ENCODE measurements around the gene SLAIN2.
"Not testable (repeated sequence)": the region's sequence is repeated elsewhere in the genome, so short reads cannot be mapped to it uniquely, and the experiment has no call there.

The SLAIN2 gene

DNA sequence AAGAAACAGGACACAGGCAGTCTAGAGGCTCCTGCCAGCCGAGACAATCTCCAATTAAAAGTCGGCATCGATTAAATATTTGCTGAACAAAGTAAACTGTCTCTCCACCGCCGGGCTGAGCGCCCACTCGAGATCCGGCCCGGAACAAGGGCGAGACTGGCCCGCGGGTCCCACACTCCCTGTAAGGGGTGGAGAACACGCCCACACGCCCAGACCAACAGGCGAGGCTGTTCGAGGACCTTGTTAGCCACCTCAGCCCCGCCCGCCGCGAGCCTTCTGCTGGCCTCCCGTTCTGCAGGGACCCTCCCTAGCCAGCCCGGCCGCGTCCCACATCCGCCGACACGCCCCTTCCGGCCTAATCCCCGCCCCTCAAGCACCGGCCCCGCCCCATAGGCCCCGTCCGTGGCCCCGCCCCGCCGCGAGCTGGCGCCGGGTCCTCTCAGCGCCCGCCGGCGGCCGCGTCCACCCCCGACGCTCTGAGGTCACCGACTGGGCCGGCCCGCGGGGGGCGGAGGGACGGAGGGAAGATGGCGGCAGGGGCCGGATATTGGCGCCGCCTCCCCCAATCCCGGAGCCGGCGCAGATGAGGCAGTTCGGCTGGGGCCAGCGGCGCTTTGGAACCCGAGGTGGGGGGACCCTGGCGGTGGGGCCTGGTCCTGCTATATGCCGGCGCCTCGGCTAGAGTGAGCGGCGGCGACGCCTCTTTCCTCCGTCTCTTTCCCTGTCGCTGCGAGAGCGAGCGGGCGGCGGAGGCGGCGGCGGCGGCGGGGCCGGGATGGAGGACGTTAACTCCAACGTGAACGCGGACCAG lies at the start of gene SLAIN2:
Gene SLAIN2, plus strand, starts transcription at position 565 of the 811 bp plus-strand sequence. Its CDS starts 211 bp downstream, at position 776.
- peak; percentile 89 for DNase-seq

DNA sequence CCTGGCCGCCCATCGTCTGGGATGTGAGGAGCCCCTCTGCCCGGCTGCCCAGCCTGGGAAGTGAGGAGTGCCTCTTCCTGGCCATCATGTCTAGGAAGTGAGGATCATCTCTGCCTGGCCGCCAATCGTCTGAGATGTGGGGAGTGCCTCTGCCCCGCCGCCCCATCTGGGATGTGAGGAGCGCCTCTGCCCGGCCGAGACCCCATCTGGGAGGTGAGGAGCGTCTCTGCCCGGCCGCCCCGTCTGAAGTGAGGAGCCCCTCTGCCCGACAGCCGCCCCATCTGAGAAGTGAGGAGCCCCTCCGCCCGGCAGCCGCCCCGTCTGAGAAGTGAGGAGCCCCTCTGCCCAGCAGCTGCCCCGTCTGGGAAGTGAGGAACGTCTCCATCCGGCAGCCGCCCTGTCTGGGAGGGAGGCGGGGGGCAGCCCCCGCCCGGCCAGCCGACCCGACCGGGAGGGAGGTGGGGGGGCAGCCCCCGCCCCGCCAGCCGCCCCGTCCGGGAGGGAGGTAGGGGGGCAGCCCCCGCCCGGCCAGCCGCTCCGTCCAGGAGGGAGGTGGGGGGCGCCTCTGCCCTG lies 49.0 kb upstream of the SLAIN2 start:
- not testable (repeated sequence) for DNase-seq

DNA sequence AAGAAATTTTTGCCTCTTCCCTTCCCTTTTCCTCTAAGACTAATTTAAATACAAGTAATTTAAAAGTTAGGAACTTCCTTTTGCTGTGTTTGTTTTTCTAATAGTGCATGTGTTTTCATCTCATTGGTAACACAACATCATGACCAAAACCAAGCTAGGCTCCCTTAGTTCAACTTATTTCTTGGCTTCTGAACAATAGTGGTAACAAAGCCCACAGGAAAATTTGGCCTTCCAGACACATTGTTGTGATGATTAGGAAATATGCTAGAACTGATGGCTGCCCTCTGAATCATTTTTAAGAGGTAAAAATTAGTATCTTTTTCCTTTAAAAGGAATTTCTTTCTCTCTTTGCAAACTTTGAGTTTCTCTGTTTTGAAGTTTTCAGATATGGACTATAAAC lies 46.2 kb upstream of the SLAIN2 start:
- no peak for DNase-seq

DNA sequence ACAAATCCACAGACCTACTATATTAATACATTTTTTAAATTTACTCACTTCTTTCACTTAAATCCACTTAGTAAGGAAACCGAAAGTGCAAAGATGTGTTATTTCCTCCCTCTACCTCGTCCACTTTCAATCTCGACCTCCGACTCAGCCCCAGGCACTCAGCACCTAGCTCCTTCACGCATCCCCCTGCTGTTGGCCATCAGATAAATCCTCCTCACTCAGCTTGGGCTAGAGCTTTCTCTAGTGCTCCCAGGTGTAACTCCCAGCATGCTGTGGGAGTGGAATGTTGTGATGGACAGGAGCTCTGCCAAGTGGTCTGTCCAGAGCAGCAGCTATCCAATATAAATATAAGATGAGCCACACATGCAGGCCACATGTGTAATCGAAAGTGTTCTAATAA lies 45.0 kb upstream of the SLAIN2 start:
- DNase-seq = no peak

DNA sequence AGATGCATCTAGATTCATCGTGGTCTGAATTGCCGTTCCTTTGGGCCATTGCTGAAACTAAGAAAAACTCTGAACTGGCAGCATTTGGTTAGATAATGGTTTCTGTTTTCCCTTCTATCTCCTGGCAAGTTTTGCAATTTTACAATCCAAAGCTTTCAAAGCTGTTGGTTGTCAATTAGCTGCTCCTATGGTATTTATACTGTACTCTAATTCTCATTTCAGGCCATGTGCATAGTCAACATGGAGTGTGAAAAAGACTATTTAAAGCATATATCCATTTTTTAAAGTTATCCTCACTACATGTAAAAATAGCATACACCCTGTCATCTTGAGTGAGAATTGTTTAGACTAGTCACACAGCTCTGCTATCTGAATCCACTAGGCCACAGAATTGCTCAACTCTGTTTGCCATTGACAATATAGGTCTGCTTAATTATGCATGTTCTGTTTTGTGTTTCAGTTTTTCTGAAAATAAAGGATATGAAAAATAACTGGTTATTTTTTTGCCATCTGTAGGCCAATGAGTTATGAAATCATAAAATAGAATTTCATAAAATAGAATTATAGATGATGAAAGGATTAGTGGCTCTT lies 44.0 kb upstream of the SLAIN2 start:
- no peak for DNase-seq

DNA sequence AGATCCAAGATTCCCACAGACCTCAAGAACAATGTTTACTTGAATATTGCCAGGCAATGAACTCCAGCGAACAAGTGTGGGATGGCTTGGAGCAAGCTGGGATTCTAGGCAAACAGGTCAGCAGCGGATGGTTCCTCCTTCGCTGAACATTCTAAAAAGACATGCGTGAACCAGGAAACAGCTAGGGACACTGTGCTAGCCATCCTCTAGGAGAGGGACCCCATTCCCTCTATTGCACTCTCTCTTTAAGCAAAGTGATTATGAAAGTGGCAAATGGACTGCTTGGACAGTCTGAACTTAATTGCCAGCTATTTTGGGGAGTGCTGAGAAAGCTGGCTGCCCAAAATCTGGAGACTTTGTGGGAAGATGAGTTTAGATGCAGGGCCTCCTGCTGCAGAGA lies 41.8 kb upstream of the SLAIN2 start:
- DNase-seq = no peak

DNA sequence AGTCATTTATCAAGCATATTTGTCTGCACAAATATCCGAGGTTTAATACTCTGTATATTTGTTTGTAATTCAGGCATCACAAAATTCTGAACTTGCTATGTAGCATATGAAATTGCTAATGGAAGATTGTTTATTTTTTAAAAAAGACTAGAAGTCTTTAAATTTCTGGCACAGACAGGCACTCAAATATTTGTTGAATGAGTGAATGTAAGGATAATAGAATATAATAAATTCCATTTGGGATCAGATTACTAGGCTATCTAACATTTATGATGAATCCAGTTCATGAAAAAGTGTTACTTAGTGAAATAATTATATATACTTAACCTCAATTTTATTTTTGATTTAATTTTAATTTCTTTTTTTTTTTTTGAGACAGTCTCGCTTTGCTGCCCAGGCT lies 41.3 kb upstream of the SLAIN2 start:
- no peak for DNase-seq

DNA sequence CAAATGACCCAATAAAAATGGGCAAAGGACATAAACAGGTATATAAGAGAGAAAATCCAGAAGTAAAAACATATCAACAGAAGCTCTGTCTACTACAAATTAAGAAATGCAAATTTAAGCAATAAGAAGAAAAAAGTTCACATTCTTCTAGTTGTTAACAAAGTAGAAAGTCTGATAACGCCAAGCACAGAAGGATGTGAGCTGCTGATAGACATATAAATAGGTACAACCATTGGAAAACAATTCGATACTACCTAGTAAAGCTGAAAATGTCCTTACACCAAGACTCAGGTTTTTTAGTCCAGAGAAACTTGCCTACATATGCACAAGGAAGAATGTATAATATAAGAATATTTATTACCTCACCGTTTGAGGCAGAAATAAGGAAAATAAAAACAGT lies 35.8 kb upstream of the SLAIN2 start:
- no peak for DNase-seq

DNA sequence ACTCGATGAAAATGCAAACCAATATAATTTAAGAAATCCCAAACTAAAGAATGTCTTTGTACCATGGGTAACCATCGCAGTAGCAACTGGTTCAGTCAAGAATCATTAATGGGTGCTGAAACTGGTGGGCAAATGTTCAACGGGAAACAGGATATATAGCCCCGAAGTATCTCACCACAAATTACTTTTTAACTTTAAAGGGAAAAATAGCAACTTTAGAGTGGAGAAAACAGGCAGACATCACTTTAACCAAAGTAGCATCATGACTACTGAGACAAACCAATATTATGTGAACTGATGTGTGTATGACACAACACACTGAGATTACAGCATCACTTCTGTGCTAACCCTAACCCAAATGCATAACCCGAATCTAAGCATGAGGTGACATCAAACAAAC lies 33.8 kb upstream of the SLAIN2 start:
- DNase-seq = no peak

DNA sequence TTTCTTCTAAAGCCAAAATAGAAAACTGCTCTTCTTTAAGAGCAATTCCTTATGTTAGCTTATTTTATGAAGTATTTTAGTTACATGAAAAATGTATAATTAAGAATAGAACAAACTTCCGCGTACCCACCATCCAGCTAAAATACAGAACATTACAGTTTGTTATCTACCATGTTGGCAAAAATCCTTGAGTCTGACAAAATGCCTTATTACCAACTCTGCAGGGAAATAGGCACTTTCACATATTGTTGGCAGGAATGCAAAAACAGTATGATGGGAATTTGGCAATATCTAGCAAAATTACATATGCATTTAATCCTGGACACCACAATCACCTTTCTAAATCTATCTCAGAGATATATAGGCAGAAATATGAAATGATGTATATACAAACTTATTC lies 32.4 kb upstream of the SLAIN2 start:
- no peak for DNase-seq

DNA sequence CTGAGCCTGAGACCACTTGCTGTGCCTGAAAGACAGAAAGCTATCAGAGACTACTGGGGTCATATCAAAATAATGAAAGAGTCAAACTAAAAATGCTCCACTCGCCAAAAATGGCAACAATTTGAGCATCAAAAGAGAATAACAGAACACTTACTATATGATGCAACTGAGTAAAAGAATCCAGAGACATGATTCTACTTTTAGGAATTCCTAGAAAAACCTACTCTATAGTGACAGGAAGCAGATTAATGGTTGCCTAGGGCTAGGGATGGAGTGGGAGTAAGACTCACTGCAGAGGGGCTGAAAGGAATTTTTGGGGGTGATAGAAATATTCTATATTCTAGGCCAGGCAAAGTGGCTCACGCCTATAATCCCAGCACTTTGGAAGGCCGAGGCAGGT lies 29.4 kb upstream of the SLAIN2 start:
- DNase-seq = no peak

DNA sequence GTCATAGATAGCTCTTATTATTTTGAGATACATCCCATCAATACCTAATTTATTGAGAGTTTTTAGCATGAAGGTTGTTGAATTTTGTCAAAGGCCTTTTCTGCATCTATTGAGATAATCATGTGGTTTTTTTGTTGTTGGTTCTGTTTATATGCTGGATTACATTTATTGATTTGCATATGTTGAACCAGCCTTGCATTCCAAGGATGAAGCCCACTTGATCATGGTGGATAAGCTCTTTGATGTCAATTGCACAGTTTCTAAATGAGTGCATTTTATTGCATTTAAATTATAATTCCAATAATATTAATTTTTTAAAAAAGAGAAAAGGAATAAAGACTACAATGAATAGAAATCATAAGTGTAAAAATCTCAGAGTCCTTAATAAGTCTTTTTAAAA lies 26.6 kb upstream of the SLAIN2 start:
- not testable (repeated sequence) for DNase-seq

DNA sequence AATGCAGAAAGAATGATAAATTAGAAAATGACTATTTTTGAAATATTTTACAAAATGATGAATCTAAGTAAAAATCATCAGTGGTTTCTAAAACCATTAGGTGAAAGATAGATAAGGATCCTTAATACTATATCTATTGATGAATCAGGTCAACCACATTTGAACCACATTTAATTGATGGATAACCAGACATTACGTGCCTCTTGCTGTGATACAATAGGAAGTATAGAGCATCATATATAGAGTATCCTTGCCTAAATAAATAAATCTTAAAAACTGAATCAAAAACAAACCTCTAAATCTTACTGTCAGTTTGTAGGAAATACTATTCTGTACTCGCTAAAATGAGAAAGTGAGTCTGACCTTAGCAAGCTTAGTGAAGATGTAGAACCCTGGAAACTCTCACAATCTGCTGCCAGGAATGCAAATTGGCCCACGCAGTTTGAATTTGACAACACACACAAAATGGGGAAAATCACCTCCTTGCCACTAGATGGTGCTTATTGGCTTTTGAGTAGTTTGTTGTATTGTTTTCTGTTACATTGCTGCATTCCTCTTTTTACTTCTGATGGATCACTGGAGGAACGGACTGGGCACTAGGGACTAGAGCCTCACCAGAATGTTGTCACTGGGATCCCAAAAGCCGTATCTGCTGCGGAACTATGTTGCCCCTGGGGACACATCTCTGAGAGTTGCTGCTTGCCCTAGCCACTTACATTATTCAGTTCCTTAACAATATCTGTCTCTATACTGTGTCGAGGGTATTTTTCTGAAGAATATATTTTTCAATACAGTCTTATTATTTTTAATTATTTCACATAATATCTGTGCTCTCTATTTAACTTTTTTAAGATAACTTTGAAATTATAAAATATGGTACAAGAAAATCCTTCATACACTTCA lies 25.4 kb upstream of the SLAIN2 start:
- DNase-seq = peak; percentile 5

DNA sequence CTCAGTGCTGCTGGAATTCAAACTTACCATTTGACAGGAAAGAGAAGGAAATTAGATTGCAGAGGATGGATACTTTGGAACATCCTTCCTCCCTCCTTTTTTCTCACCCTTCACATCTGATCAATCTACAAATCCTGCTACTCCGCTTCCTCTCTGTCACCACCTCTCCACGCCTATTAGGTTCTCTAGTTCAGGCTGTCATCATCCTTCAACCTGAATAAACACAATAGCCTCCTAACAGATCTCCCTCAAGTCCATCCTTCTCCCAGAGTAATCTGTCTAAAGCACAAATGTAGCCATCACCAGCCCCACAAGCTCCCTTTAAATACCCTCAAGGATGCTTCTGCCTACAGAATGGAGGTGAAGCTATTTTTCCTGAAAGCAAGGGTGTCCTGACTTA lies 20.0 kb upstream of the SLAIN2 start:
- DNase-seq = no peak

DNA sequence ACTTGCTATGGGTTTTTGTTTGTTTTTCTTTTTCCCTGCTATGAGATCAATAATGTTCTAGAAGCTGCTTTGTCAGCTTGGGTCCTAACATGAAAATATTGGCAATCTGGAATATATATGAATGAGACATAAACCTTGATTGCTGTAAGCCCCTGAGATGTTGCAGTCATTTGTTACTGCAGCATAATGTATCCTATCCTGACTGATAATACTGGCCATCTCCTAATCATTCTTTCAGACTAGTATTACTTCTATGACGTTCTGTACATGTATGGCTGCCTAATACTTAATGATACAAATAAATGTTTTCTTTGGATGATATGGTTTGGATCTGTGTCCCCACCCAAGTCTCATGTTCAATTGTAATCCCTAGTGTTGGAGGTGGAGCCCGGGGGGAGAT lies 19.3 kb upstream of the SLAIN2 start:
- no peak for DNase-seq

DNA sequence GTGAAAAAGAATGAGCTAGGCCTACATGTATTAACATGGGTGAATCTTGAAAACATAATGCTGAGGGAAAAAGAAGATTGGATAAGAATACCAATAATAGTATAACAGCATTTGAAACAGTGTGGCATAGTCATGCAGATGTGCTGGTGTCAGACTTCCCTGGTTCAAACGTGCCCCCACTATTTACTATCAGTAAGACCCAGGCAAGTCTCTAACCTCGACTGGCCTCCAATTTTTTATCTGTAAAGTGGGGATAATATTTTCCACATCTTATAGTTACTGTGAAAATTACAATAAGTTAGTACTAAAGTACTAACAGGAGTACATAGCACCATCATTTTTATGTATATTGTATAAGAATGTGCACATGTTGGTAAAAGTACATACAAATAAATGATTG lies 17.0 kb upstream of the SLAIN2 start:
- no peak for DNase-seq

DNA sequence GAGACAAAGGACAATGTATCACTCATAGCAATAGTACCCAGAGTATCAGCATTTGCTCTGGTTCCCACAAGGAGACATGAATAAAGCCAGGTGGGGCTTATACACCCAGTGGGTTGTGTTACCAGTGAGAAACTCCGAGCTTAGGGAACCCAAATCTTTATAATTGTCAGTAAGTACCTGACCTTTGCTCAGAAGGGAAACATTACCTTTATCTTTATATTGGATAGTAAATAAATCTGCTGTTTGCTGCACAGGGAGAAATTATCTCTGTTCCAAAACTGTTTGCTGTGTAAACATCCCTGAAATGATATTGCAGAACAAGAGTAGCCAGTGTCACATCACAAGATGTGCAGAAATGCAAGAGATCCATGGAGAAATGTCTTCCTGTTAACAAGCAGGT lies 12.1 kb upstream of the SLAIN2 start:
- DNase-seq = no peak

DNA sequence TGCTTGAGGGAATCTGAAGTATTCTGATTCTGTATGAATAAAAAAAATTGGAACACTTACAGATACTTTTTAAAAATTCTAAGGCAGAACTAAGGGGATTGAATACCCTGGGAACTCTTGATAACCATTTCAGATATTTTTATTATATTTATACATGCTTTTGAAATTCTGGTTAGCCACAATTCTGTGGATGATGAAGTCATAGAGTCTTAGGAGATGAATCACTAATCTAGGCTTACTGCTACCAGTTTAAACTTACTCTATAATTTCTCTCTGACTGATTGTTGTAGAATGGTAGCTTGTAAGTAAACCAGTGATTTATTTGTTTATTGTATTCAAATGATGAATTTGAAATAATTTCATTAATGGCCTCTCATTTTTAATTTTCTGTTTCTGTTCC lies 11.4 kb upstream of the SLAIN2 start:
- DNase-seq = no peak

DNA sequence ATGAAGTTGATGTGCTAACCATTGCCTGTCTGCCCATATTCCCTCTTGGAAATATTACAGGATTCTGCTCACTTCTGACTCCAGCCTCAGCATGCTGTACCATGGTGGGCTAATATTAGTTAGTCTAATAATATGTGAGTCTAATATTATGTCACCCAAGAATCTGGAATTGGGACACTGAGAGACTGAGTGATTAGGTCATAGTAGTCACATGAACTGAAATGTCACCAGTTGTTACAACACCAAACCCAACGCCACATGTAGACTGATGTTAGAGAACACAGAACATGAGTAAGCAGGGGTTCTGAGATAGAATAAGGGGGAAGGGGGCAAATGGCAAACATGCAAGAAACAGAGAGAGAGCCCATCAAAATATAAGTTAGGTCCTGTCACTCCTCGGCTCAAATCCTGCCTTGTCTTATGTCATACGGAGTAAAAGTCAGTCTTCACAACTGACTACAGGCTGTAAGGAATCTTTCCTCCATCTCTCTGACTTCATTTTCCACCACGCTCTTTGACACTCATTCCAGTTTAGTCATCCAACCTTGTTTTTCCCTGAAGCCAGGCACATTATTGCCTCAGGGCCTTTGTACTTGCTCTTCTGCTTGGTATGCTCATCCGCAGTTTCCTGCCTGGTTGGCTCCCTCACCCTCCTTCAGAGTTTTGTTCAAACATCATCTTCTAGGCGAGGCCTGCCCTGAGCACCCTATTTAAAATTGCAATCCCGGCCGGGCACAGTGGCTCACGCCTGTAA lies 9.6 kb upstream of the SLAIN2 start:
- DNase-seq = no peak

DNA sequence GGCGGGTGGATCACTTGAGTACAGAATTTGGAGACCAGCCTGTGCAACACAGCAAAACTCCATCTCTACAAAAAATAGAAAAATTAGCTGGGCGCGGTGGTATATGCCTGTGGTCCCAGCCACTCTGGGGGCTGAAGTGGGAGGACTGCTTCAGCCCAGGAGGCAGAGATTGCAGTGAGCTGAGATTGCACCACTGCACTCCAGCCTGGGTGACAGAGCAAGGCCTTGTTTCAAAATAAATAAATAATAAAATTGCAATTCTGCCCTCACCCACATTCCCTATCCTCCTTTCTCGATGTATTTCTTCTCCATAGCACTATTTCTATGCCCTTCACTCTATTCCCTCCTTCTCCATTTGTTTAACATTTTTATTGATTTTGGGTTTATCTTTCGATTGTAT lies 8.7 kb upstream of the SLAIN2 start:
- DNase-seq = no peak

DNA sequence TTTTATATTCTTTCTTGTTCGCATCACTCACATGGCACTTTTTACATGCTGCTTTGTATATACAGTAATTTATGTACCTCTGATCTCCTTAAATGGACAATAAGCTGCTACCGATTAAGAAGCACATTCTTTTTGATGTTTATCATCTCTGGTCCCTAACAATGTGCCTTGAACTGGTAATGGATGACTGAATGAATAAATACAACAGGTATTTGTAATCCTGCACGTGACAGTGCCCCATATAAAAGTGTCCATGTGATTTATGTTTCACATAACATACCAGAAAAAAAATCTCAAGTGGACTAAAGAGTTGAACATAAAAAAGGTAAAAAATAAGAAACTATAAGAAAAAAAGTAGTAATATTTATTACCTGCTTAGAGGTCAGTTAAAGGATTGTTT lies 7.7 kb upstream of the SLAIN2 start:
- no peak for DNase-seq

DNA sequence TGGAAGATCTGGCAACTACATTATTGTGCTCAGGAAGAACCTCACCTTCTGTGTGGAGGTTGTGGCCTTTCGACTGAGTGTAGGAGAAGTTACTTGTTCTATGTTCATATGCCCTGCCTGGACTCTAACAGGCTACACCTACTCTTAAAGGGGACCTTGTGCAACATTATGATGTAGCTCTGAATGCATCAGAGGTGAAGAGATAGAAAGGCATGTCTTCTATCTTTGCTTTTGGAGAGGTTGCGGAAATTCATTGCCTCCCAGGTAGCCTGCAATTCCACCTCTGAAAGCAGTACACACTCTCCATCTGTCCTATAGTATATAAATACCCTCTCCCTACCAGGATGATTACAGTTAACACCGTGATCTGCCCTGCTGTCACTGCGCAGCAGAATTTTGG lies 7.1 kb upstream of the SLAIN2 start:
- no peak for DNase-seq

DNA sequence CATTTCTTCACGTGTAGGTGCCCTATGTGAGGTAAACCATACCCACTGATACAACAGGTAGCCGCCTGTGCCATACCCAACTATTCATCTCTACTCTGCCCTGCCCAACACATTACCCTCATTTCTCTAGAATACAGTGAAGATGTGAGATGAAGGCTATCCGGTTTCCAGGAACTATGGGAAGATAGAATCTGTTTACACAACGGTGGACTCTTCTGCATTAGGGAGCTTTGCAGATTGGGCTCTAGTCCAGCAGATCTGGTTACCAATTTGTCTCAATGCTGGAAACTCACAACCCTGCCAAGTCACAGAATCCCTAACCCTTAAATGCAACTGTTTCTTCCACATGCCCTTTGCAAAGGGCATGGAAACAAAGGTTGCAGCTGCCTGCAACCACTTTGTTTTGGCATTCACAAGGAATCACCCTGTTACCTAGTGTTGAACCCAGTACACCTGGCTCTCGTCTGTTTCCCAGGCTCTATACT lies 6.4 kb upstream of the SLAIN2 start:
- no peak for DNase-seq
